NB4 (cell line): Measurements from ENCODE around the gene SPACDR.
"Not testable (repeated sequence)": the region's sequence is repeated elsewhere in the genome, so short reads cannot be mapped to it uniquely, and the experiment has no call there.

Experiments used
- POLR2A ChIP-seq: IDR thresholded peaks from 2 replicates; pipeline ENCODE4 v1.6.1; 2011; ENCODE audit warnings: mild to moderate bottlenecking; ENCODE audit not compliant: insufficient read length; ENCODE audit errors: extremely low read depth
- TF ChIP-seq, protein P1 (sequence below): IDR thresholded peaks from one replicate; pipeline ENCODE4 v1.5.1; 2012; ENCODE audit warnings: low read depth, low read length

DNA sequence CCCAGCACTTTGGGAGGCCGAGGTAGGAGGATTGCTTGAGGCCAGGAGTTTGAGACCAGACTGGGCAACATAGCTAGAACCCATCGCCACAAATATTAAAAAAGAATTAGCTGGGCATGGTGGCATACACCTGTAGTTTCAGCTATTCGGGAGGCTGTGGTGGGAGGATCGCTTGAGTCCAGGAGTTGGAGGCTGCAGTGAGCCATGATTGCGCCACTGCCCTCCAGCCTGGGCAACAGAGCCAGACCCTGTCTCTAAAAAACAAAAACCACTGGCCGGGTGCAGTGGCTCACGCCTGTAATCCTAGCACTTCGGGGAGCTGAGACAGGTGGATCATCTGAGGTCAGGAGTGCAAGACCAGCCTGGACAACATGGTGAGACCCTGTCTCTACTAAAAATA lies 10.2 kb downstream of the SPACDR start:
- TF ChIP-seq, protein P1, sequence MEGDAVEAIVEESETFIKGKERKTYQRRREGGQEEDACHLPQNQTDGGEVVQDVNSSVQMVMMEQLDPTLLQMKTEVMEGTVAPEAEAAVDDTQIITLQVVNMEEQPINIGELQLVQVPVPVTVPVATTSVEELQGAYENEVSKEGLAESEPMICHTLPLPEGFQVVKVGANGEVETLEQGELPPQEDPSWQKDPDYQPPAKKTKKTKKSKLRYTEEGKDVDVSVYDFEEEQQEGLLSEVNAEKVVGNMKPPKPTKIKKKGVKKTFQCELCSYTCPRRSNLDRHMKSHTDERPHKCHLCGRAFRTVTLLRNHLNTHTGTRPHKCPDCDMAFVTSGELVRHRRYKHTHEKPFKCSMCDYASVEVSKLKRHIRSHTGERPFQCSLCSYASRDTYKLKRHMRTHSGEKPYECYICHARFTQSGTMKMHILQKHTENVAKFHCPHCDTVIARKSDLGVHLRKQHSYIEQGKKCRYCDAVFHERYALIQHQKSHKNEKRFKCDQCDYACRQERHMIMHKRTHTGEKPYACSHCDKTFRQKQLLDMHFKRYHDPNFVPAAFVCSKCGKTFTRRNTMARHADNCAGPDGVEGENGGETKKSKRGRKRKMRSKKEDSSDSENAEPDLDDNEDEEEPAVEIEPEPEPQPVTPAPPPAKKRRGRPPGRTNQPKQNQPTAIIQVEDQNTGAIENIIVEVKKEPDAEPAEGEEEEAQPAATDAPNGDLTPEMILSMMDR, result not testable (repeated sequence)
- not testable (repeated sequence) for TF ChIP-seq POLR2A
